ENCODE data around the gene ACAD9. TPM values are rescaled to one million over a fixed set of nuclear protein-coding genes. Genes with fewer than 3 reads are reported as not detected.
"Not testable (repeated sequence)": the region's sequence is repeated elsewhere in the genome, so short reads cannot be mapped to it uniquely, and the experiment has no call there.

The ACAD9 gene
- total and polyA plus RNA-seq, 2 donors (not counting 1 experiment from before 2014, with no cell fraction given) = 33.6 to 41.6 TPM

GRCh38 chr3:128879991-128880390, 571 bp downstream of the ACAD9 start:
- Histone ChIP-seq H3K9ac (ENCODE audit: insufficient read depth, low read length) (peak overlapping the region; percentile 93), H2AFZ (ENCODE audit: low read length) (peak overlapping the region; percentile 91), H4K20me1 (ENCODE audit: control insufficient read depth, extremely low read depth, insufficient read depth, low read length) (no peaks in the 10 kb centered on the region), H3K4me1 (ENCODE audit: control insufficient read depth, extremely low read depth, insufficient read depth, low read length) (peaks cover 6% of the 10 kb centered on the region), H3K4me3 (replicated peaks in 1 of 4; ENCODE audit: control extremely low read depth in 1 of 4, insufficient read depth in 1 of 4, low read depth in 3 of 4, low read length in 4 of 4) (peak overlapping the region; percentile 76 to 91 (median 87)), H3K9me3 (ENCODE audit: control insufficient read depth, insufficient read depth, low read depth, low read length) (no peaks in the 10 kb centered on the region), H3K27me3 (ENCODE audit: control insufficient read depth, insufficient read depth, low read length) (no peaks in the 10 kb centered on the region), H3K36me3 (ENCODE audit: control insufficient read depth, insufficient read depth, low read length) (peaks cover 3% of the 10 kb centered on the region), H3K4me2 (ENCODE audit: extremely low read depth, insufficient read depth, low read length) (peak overlapping the region; percentile 96), H3K27ac (ENCODE audit: insufficient read depth, low read length) (peak overlapping the region; percentile 99), H3K79me2 (ENCODE audit: control insufficient read depth, insufficient read depth, low read length) (peaks cover 50% of the 10 kb centered on the region)
- no peak for TF ChIP-seq CTCF (conservative IDR thresholded peaks at IDR 0.05 in 1 of 2, IDR thresholded peaks at IDR 0.05 in 1 of 2; ENCODE audit: low read depth in 1 of 2, low read length in 2 of 2)
- no peak for DNase-seq (ENCODE audit: low read depth in 2 of 2)

GRCh38 chr3:128880455-128880854, 1.0 kb downstream of the ACAD9 start:
- H2AFZ ChIP-seq (ENCODE audit: low read length); DNase-seq (ENCODE audit: low read depth in 2 of 2); H3K4me1 ChIP-seq (ENCODE audit: control insufficient read depth, extremely low read depth, insufficient read depth, low read length); H3K9me3 ChIP-seq (ENCODE audit: control insufficient read depth, insufficient read depth, low read depth, low read length); H4K20me1 ChIP-seq (ENCODE audit: control insufficient read depth, extremely low read depth, insufficient read depth, low read length); H3K27ac ChIP-seq (ENCODE audit: insufficient read depth, low read length); H3K36me3 ChIP-seq (ENCODE audit: control insufficient read depth, insufficient read depth, low read length); H3K27me3 ChIP-seq (ENCODE audit: control insufficient read depth, insufficient read depth, low read length); H3K9ac ChIP-seq (ENCODE audit: insufficient read depth, low read length): not testable (repeated sequence)
- peak overlapping the region; percentile 96 for H3K4me2 ChIP-seq (ENCODE audit: extremely low read depth, insufficient read depth, low read length)
- peaks cover 51% of the 10 kb centered on the region for H3K79me2 ChIP-seq (ENCODE audit: control insufficient read depth, insufficient read depth, low read length)
- H3K4me3 ChIP-seq (replicated peaks in 1 of 4; ENCODE audit: control extremely low read depth in 1 of 4, insufficient read depth in 1 of 4, low read depth in 3 of 4, low read length in 4 of 4) = peak overlapping the region; percentile 76 to 91 (median 87)

DNA sequence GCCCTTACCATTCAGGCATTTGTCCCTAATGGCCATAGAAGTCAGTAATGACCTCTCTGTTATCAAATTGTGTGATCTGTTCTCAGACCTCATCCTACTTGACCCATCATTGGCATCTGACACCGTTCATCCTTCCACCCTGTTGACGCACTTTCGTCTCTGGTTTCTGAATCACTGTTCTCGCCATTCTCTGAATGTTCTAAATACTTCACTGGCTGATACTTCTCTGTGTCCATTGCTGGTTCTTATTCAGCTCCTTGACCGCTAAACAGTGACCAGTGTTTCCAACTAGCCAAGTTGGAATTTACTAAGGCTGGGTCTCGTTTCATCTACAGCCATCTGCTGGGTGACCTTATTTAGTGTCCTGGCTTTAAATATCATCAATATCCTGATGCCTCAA, 2.2 kb downstream of the ACAD9 start:
- no peak overlapping the region for H3K4me3 ChIP-seq (replicated peaks in 1 of 4; ENCODE audit: control extremely low read depth in 1 of 4, insufficient read depth in 1 of 4, low read depth in 3 of 4, low read length in 4 of 4)
- H3K27ac ChIP-seq (ENCODE audit: insufficient read depth, low read length) = no peak overlapping the region
- peaks cover 4% of the 10 kb centered on the region for H3K36me3 ChIP-seq (ENCODE audit: control insufficient read depth, insufficient read depth, low read length)
- H3K4me1 ChIP-seq (ENCODE audit: control insufficient read depth, extremely low read depth, insufficient read depth, low read length) = peaks cover 6% of the 10 kb centered on the region
- no peaks in the 10 kb centered on the region for H3K9me3 ChIP-seq (ENCODE audit: control insufficient read depth, insufficient read depth, low read depth, low read length)
- H3K79me2 ChIP-seq (ENCODE audit: control insufficient read depth, insufficient read depth, low read length) = peaks cover 51% of the 10 kb centered on the region
- DNase-seq (ENCODE audit: low read depth in 2 of 2) = no peak
- H4K20me1 ChIP-seq (ENCODE audit: control insufficient read depth, extremely low read depth, insufficient read depth, low read length) = no peaks in the 10 kb centered on the region
- no peak overlapping the region for H3K4me2 ChIP-seq (ENCODE audit: extremely low read depth, insufficient read depth, low read length)
- no peaks in the 10 kb centered on the region for H3K27me3 ChIP-seq (ENCODE audit: control insufficient read depth, insufficient read depth, low read length)
- H3K9ac ChIP-seq (ENCODE audit: insufficient read depth, low read length) = no peak overlapping the region
- no peak overlapping the region for H2AFZ ChIP-seq (ENCODE audit: low read length)
- no peak for TF ChIP-seq CTCF (conservative IDR thresholded peaks at IDR 0.05 in 1 of 2, IDR thresholded peaks at IDR 0.05 in 1 of 2; ENCODE audit: low read depth in 1 of 2, low read length in 2 of 2)
- no peak for TF ChIP-seq EZH2 (IDR thresholded peaks at IDR 0.05; ENCODE audit: low read length, missing control alignments)
